ENCODE results near the gene LDB3. TPM values are rescaled to one million over a fixed set of nuclear protein-coding genes. Genes with fewer than 3 reads are reported as not detected.

The LDB3 gene
- total RNA-seq, 4 donors from 2014 or later, result 2.2 to 32.5 (median 2.9) TPM

- 84% methylated on average over 3 of the region's 3 CpGs; no CpG with 5 or more reads in 1 of the 2 donors for WGBS, 2 donors (ENCODE audit: low coverage in 1 of 2)
- Histone ChIP-seq H3K4me3 (no peak overlapping the region), H3K36me3 (no peaks in the 10 kb centered on the region), H3K9me3 (no peaks in the 10 kb centered on the region), H3K27me3 (no peaks in the 10 kb centered on the region), H3K27ac (peak overlapping the region in 1 of 4 donors; percentile 9), H3K4me1 (peaks cover 0 to 18% (median 5%) of the 10 kb centered on the region in 4 donors)
- no peak for DNase-seq
- in situ Hi-C loops (cut with MboI; ENCODE audit: low pct_ligation_motif_present in 1 of 4, low pct_unique_long_range_greater_than_20kb in 1 of 4, low sequenced_read_pairs in 3 of 4), result loop anchor here in 1 of 4 donors (10.0 kb wide), 1 partner anchor 204 kb away; no protein-coding TSS in a partner anchor
- intact Hi-C loops (cut with DNase I; ENCODE audit: low total_unique reads), result loop anchor here (5.0 kb wide), 1 partner anchor 212 kb away; no protein-coding TSS in a partner anchor
- TF ChIP-seq EP300 (IDR thresholded peaks at IDR 0.05; ENCODE audit: low read depth), result no peak
- TF ChIP-seq CTCF (IDR thresholded peaks at IDR 0.05), result no peak
- no peak for TF ChIP-seq POLR2AphosphoS5 (IDR thresholded peaks at IDR 0.05)
- TF ChIP-seq POLR2A (IDR thresholded peaks at IDR 0.05), result no peak
These were observed 22.4 kb downstream of the LDB3 start for GRCh38 chr10:86690657-86691084.

- peaks cover 0 to 18% (median 5%) of the 10 kb centered on the region in 4 donors for H3K4me1 ChIP-seq
- in situ Hi-C loops (cut with MboI; ENCODE audit: low pct_ligation_motif_present in 1 of 4, low pct_unique_long_range_greater_than_20kb in 1 of 4, low sequenced_read_pairs in 3 of 4), result loop anchor here in 1 of 4 donors (10.0 kb wide), 1 partner anchor 203 kb away; no protein-coding TSS in a partner anchor
- H3K4me3 ChIP-seq, result no peak overlapping the region
- no peaks in the 10 kb centered on the region for H3K9me3 ChIP-seq
- no peak for DNase-seq
- H3K36me3 ChIP-seq, result no peaks in the 10 kb centered on the region
- intact Hi-C loops (cut with DNase I; ENCODE audit: low total_unique reads), result loop anchor here (5.0 kb wide), 1 partner anchor 211 kb away; no protein-coding TSS in a partner anchor
- TF ChIP-seq POLR2AphosphoS5 (IDR thresholded peaks at IDR 0.05), result no peak
- no peak for TF ChIP-seq POLR2A (IDR thresholded peaks at IDR 0.05)
- no peak for TF ChIP-seq CTCF (IDR thresholded peaks at IDR 0.05)
- no peak for TF ChIP-seq EP300 (IDR thresholded peaks at IDR 0.05; ENCODE audit: low read depth)
- WGBS, 2 donors (ENCODE audit: low coverage in 1 of 2), result 91% methylated on average over 14 of the region's 14 CpGs; no CpG with 5 or more reads in 1 of the 2 donors
- no peak overlapping the region for H3K27ac ChIP-seq
- no peaks in the 10 kb centered on the region for H3K27me3 ChIP-seq
These were observed 23.2 kb downstream of the LDB3 start for GRCh38 chr10:86691333-86692022.

- TF ChIP-seq POLR2A (IDR thresholded peaks at IDR 0.05) (no peak), EP300 (IDR thresholded peaks at IDR 0.05; ENCODE audit: low read depth) (no peak), POLR2AphosphoS5 (IDR thresholded peaks at IDR 0.05) (no peak), CTCF (IDR thresholded peaks at IDR 0.05) (no peak)
- Histone ChIP-seq H3K4me3 (no peak overlapping the region), H3K36me3 (no peaks in the 10 kb centered on the region), H3K27ac (no peak overlapping the region), H3K4me1 (peaks cover 0 to 18% (median 4%) of the 10 kb centered on the region in 4 donors), H3K27me3 (no peaks in the 10 kb centered on the region), H3K9me3 (no peaks in the 10 kb centered on the region)
- no peak for DNase-seq
- 88% methylated on average over 5 of the region's 8 CpGs; no CpG with 5 or more reads in 1 of the 2 donors for WGBS, 2 donors (ENCODE audit: low coverage in 1 of 2)
- in situ Hi-C loops (cut with MboI; ENCODE audit: low pct_ligation_motif_present in 1 of 4, low pct_unique_long_range_greater_than_20kb in 1 of 4, low sequenced_read_pairs in 3 of 4) (loop anchor here in 1 of 4 donors (10.0 kb wide), 1 partner anchor 203 kb away; no protein-coding TSS in a partner anchor), intact Hi-C loops (cut with DNase I; ENCODE audit: low total_unique reads) (loop anchor here (5.0 kb wide), 1 partner anchor 210 kb away; no protein-coding TSS in a partner anchor)
These were observed 23.8 kb downstream of the LDB3 start for GRCh38 chr10:86692023-86692514.

GRCh38 chr10:86692664-86693063 is 24.4 kb downstream of the LDB3 start:
- intact Hi-C loops (cut with DNase I; ENCODE audit: low total_unique reads) (loop anchor here (5.0 kb wide), 1 partner anchor 210 kb away; no protein-coding TSS in a partner anchor), in situ Hi-C loops (cut with MboI; ENCODE audit: low pct_ligation_motif_present in 1 of 4, low pct_unique_long_range_greater_than_20kb in 1 of 4, low sequenced_read_pairs in 3 of 4) (loop anchor here in 1 of 4 donors (10.0 kb wide), 1 partner anchor 202 kb away; no protein-coding TSS in a partner anchor)
- Histone ChIP-seq H3K27ac (no peak overlapping the region), H3K9me3 (no peaks in the 10 kb centered on the region), H3K27me3 (no peaks in the 10 kb centered on the region), H3K4me3 (no peak overlapping the region), H3K4me1 (peaks cover 0 to 15% (median 4%) of the 10 kb centered on the region in 4 donors), H3K36me3 (no peaks in the 10 kb centered on the region)
- no peak for DNase-seq
- no peak for TF ChIP-seq POLR2AphosphoS5 (IDR thresholded peaks at IDR 0.05)
- no peak for TF ChIP-seq EP300 (IDR thresholded peaks at IDR 0.05; ENCODE audit: low read depth)
- TF ChIP-seq POLR2A (IDR thresholded peaks at IDR 0.05), result no peak
- TF ChIP-seq CTCF (IDR thresholded peaks at IDR 0.05), result no peak
- WGBS, 2 donors (ENCODE audit: low coverage in 1 of 2), result 90% methylated on average over 5 of the region's 7 CpGs; no CpG with 5 or more reads in 1 of the 2 donors
